SH-SY5Y (cell line): ENCODE measurements around the gene FAM110A.

Experiments used
- GATA2 ChIP-seq: IDR thresholded peaks from 2 replicates; pipeline ENCODE4 v1.6.1; 2011; ENCODE audit warnings: mild to moderate bottlenecking, low read depth, low read length
- GATA3 ChIP-seq: IDR thresholded peaks from 2 replicates; pipeline ENCODE4 v1.6.1; 2011; ENCODE audit warnings: low read depth, mild to moderate bottlenecking, low read length, moderate library complexity

DNA sequence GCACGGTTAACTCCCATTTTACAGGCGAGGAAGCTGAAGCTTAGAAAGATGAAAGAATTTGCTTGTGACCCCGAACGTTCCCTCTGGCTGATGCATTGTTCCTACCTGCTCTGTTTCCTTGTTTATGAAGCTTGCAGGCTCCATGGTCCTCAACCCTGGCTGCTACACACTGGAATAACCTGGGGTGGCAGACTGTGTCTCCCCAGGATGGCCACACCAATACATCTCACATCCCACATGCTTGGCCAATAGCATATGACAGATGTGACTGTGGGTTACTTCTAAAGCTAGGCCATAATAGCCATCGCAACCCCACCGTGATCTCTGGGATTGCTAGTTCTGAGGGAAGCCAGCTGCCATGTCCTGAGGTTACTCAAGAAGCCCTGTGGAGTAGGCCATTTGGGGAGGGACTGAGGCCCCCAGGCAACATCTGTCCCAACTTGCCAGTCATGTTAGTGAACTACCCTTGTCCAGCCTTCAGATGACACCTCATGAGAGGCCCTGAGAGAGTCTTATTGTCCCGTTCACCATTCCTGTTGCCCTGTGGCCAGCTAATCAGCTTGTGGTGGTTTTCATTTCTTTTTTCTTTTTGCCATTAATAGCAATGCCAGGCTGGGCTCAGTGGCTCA lies 6.7 kb upstream of the FAM110A start:
- TF ChIP-seq GATA2 (no peak), GATA3 (no peak)
